Measurements from ENCODE around the gene CDKL2. TPM values are rescaled to one million over a fixed set of nuclear protein-coding genes. Genes with fewer than 3 reads are reported as not detected.

CDKL2 gene
- total RNA-seq, 2 donors from 2014 or later, result 0.14 to 0.36 TPM

DNA sequence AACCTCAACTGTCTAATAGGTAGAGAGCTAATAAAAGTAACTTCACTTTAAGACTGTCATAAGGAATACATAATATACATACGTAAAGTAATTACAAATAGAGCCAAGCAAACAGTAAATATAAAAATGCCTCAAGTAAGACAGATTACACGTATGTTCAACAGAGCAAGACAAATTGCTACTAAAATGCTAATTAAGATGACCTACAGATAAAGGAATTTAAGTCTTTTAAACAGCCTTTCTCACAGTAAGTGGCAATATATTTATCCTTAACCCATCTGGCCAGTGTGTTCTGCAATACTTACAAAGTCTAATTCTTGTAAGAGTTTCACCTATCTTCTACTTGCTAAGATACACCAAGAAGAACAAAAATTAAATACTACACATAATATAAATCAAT lies 30.2 kb upstream of the CDKL2 start:
- H3K9me3 Mint-ChIP-seq, result no peaks in the 10 kb centered on the region
- H3K27ac Mint-ChIP-seq, result no peak overlapping the region
- H3K36me3 Mint-ChIP-seq, result peaks cover 15% of the 10 kb centered on the region
- DNase-seq (ENCODE audit: low spot score) (no peak), ATAC-seq (no peak)
- H3K4me3 Mint-ChIP-seq, result no peak overlapping the region
- no peaks in the 10 kb centered on the region for H3K27me3 Mint-ChIP-seq
- H3K4me1 Mint-ChIP-seq (ENCODE audit: low read depth in 2 of 2), result peaks cover 22 to 24% of the 10 kb centered on the region in 2 donors

DNA sequence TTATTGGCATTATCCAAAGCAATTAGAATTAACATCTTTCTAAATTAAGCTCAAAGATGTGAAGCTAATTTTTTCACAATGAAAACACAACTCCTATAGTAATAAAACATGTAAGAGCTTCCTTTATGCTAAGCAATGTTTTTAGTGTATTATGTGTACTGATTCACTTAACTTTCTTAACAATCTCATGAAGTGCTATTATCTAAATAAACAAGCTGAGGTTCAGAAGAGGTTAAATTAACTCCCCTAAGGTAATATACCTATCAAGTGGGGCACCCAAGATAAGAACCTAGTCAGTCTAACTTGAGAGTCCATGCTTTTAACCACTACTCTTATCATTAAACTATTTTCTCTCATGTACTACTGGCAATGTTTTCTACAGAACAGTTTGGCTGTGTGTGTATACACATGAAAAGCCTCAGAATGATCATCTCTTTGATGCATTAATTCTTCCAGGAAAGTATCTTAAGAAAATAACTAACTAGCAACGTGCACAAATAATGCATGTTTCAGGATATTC lies 29.2 kb upstream of the CDKL2 start:
- Mint-ChIP-seq H3K4me1 (ENCODE audit: low read depth in 2 of 2) (peaks cover 22 to 27% of the 10 kb centered on the region in 2 donors), H3K36me3 (peaks cover 21% of the 10 kb centered on the region), H3K27ac (no peak overlapping the region), H3K27me3 (no peaks in the 10 kb centered on the region), H3K4me3 (no peak overlapping the region), H3K9me3 (no peaks in the 10 kb centered on the region)
- no peak for ATAC-seq
- DNase-seq (ENCODE audit: low spot score), result no peak

DNA sequence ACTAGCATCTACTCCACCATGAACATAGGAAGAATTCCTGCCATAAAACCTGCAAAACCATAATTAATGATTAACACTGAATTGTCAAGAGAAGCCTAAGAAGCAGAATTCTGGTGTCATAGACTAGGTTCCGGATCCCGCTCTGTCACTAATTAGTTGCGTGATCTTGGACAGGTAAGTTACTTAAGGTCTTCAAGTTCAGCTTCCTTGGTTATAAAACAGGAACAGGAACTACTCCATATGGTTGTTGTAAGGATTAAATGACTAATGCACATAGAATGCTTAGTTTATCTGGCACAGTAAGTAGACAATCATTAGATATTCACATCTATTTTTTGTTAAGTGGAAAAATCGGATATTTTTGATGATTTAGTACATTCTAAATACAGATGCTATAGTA lies 28.5 kb upstream of the CDKL2 start:
- Mint-ChIP-seq H3K36me3 (peaks cover 26% of the 10 kb centered on the region), H3K27me3 (no peaks in the 10 kb centered on the region), H3K9me3 (no peaks in the 10 kb centered on the region), H3K4me1 (ENCODE audit: low read depth in 2 of 2) (peaks cover 22 to 34% of the 10 kb centered on the region in 2 donors), H3K27ac (no peak overlapping the region), H3K4me3 (no peak overlapping the region)
- DNase-seq (ENCODE audit: low spot score) (no peak), ATAC-seq (no peak)

DNA sequence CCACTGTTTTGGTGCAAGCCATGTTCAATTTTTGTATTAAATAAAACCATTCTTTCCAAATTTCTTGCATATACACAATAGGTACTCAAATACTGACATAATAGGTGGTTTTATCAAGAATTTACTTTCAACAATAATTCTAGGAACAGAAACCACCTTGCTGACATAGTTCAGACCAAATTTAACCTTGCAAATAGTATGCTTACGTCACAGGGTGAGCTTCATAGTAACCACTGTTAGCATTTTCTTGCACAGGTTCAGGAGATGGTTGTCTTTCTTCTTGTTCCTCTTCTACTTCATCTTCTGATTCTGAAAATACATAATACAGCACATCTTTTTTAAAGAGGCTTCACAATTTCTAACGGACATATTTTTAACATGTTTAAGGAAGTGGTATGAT lies 25.2 kb upstream of the CDKL2 start:
- ATAC-seq (peak in 1 of 2 donors; percentile 54), DNase-seq (ENCODE audit: low spot score) (no peak)
- H3K4me3 Mint-ChIP-seq, result no peak overlapping the region
- H3K27ac Mint-ChIP-seq, result peak overlapping the region; percentile 67 to 80
- H3K9me3 Mint-ChIP-seq, result no peaks in the 10 kb centered on the region
- H3K27me3 Mint-ChIP-seq, result no peaks in the 10 kb centered on the region
- peaks cover 21% of the 10 kb centered on the region for H3K36me3 Mint-ChIP-seq
- peaks cover 20 to 28% of the 10 kb centered on the region in 2 donors for H3K4me1 Mint-ChIP-seq (ENCODE audit: low read depth in 2 of 2)

DNA sequence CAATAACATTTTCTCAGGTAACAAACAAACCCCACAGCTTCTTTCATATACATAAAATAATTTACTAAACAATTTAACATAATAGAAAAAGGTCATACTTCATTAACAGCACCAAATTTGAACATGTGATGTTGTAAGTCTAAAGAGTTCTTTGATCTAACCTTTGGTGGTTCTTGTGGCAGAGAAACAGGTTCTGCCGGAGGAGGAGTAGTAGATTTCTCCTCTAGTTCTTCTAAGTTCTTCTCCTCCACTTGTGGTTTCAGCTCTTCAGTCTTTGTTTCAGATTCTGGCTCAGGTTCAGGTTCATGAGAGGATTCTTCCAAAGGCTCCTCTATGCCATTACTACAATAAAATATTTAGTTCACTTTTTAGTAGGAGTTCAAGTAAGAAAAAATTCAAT lies 24.6 kb upstream of the CDKL2 start:
- ATAC-seq, result no peak
- H3K9me3 Mint-ChIP-seq, result no peaks in the 10 kb centered on the region
- peaks cover 21% of the 10 kb centered on the region for H3K36me3 Mint-ChIP-seq

DNA sequence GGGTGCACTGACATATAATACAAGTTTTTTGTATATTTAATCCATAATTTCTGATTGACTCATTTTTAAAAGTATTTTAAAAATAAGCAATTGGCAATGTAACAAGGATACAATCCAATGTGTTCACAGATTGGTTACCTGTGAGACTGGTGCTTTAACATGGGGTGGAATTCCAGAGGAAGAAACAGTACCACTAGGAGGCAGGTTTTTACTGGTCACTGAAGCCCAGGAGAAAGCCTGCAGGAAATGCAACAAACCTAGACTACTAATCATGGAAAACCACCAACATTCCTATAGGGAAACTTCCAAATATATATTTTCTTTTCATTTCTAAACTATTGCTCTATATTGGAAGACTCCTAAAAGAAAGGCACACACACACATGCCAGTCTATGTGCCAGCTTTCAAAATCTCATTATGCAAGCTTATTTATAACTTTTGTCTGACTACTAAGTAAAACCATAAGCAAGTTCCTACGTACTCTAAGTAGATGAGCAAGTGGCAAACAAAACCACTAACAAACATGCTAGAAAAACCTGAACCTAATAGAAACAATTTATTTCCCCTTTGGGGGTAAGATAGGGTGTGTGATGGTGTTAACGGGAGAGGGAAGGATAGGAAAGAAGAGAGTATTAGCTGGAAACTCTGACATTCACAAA lies 23.6 kb upstream of the CDKL2 start:
- Mint-ChIP-seq H3K9me3 (no peaks in the 10 kb centered on the region), H3K27ac (peak overlapping the region; percentile 67 to 80), H3K4me3 (peak overlapping the region; percentile 25), H3K36me3 (peaks cover 21% of the 10 kb centered on the region), H3K4me1 (ENCODE audit: low read depth in 2 of 2) (peaks cover 18 to 28% of the 10 kb centered on the region in 2 donors), H3K27me3 (no peaks in the 10 kb centered on the region)
- no peak for DNase-seq (ENCODE audit: low spot score)
- ATAC-seq, result no peak

More for the DNA sequence above, 24.6 kb upstream of the CDKL2 start:
- H3K27me3 Mint-ChIP-seq, result no peaks in the 10 kb centered on the region
- H3K4me1 Mint-ChIP-seq (ENCODE audit: low read depth in 2 of 2), result peaks cover 18 to 28% of the 10 kb centered on the region in 2 donors
- H3K27ac Mint-ChIP-seq, result peak overlapping the region; percentile 67 to 80
- DNase-seq (ENCODE audit: low spot score), result no peak
- peak overlapping the region; percentile 14 for H3K4me3 Mint-ChIP-seq

DNA sequence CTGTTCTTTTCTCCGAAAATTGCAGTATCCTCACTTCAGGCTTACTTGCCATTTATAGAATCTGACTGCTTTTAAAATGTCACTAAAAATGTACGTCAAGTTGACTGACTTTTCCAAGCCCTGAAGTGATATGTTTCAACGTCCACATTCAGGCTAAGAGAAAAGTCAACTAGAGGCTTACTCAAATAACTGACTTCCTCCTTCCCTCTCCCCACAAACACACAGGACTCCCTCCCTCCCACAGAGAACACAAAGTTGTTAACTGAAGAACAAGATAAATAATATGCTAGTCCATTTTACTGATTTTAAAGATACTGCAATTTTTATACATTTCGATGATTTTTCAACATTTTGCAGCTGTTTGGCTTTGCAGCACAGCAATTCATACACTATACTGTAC lies 13.8 kb upstream of the CDKL2 start:
- Mint-ChIP-seq H3K27ac (peak overlapping the region; percentile 11 to 67), H3K27me3 (no peaks in the 10 kb centered on the region), H3K4me3 (no peak overlapping the region), H3K4me1 (ENCODE audit: low read depth in 2 of 2) (peaks cover 4 to 8% of the 10 kb centered on the region in 2 donors), H3K9me3 (no peaks in the 10 kb centered on the region), H3K36me3 (peaks cover 38% of the 10 kb centered on the region)
- ATAC-seq, result no peak
- no peak for DNase-seq (ENCODE audit: low spot score)

DNA sequence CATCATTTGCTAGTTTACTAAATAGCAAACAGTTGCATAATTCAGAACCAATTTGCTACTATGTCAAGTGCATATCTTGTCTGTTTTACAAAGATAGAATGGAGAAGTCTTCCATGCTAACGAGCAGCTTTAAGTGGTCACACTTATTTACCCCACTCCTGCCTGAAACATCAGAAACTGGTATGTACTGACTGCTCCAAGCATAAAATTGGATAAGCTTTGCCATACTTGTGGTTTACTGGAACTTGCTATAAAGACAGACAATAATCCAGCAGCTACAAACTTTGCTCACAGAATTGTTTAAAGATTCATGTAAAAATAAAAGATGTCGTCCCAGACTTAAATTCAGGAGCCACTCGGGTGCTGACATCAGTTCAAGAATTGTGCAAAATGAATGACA lies 13.3 kb upstream of the CDKL2 start:
- DNase-seq (ENCODE audit: low spot score) (no peak), ATAC-seq (no peak)
- H3K9me3 Mint-ChIP-seq, result no peaks in the 10 kb centered on the region
- H3K27me3 Mint-ChIP-seq, result no peaks in the 10 kb centered on the region
- peak overlapping the region in 1 of 2 donors; percentile 11 for H3K27ac Mint-ChIP-seq
- no peak overlapping the region for H3K4me3 Mint-ChIP-seq
- H3K4me1 Mint-ChIP-seq (ENCODE audit: low read depth in 2 of 2), result peaks cover 4 to 11% of the 10 kb centered on the region in 2 donors
- peaks cover 38% of the 10 kb centered on the region for H3K36me3 Mint-ChIP-seq

DNA sequence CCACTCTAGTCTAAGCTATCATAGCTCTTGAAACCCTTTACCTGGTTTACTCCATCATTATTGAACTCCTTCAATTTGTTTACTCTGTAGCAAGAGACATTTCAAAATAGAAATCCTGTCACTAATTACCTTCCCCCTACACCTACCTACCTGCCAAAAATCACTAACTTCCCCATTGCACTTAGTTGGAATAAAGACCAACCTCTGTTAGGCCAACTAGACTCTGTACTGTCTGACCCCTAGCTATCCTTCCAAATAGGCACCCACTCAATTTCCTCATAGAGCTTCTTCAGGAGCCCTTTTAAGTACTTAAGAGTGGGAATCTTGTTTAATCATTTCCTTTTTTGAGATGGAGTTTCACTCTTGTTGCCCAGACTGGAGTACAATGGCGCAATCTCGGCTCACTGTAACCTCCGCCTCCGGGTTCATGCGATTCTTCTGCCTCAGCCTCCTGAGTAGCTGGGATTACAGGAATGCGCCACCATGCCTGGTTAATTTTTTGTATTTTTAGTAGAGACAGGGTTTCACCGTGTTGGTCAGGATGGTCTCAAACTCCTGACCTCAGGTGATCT lies 8.9 kb upstream of the CDKL2 start:
- H3K27me3 Mint-ChIP-seq, result no peaks in the 10 kb centered on the region
- no peak overlapping the region for H3K4me3 Mint-ChIP-seq
- no peaks in the 10 kb centered on the region for H3K9me3 Mint-ChIP-seq
- H3K27ac Mint-ChIP-seq, result no peak overlapping the region
- ATAC-seq (no peak), DNase-seq (ENCODE audit: low spot score) (no peak)
- peaks cover 1 to 7% of the 10 kb centered on the region in 2 donors for H3K4me1 Mint-ChIP-seq (ENCODE audit: low read depth in 2 of 2)
- peaks cover 9% of the 10 kb centered on the region for H3K36me3 Mint-ChIP-seq

DNA sequence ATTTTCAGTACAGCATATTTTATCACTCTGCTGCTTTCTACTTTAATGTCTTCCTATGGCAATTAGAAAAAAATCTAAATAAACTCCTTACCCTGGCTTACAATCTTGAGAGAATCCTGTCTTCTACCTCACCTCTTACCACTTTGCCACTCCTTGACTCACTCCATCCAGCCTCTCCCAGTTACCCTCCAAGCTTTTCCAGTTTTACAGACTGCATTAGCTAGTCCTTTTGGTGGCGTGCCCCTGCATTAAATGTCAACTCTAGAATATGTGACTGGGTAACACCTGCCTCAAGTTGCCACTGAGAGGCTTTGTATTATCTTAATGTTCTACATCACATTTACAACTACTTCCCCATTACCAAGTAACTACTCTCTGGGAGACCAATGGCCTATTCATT lies 7.5 kb upstream of the CDKL2 start:
- Mint-ChIP-seq H3K9me3 (no peaks in the 10 kb centered on the region), H3K27me3 (no peaks in the 10 kb centered on the region), H3K4me1 (ENCODE audit: low read depth in 2 of 2) (peaks cover 0 to 4% of the 10 kb centered on the region in 2 donors), H3K36me3 (peaks cover 7% of the 10 kb centered on the region), H3K4me3 (no peak overlapping the region), H3K27ac (no peak overlapping the region)
- DNase-seq (ENCODE audit: low spot score) (no peak), ATAC-seq (no peak)

DNA sequence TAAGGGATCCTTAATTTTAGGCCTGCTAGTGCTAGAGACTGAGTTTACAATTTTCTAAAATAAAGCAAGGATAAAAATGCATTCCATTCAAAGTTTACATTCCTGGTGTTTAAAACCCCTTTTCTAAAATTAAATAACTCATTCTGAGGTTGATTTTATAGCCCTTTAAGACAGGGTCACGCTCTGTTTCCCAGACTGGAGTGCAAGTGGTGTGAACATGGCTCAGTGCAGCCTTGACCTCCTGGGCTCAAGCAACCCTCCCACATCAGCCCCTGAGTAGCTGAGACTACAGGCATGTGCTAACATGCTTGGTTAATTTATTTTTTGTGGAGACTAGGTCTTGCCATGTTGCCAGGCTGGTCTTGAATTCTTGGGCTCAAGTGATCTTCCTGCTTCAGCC lies 6.8 kb upstream of the CDKL2 start:
- H3K4me1 Mint-ChIP-seq (ENCODE audit: low read depth in 2 of 2), result peaks cover 0 to 4% of the 10 kb centered on the region in 2 donors
- no peak overlapping the region for H3K4me3 Mint-ChIP-seq
- no peak for DNase-seq (ENCODE audit: low spot score)
- no peak overlapping the region for H3K27ac Mint-ChIP-seq
- no peaks in the 10 kb centered on the region for H3K9me3 Mint-ChIP-seq
- H3K36me3 Mint-ChIP-seq, result peaks cover 5% of the 10 kb centered on the region
- no peak for ATAC-seq
- no peaks in the 10 kb centered on the region for H3K27me3 Mint-ChIP-seq

DNA sequence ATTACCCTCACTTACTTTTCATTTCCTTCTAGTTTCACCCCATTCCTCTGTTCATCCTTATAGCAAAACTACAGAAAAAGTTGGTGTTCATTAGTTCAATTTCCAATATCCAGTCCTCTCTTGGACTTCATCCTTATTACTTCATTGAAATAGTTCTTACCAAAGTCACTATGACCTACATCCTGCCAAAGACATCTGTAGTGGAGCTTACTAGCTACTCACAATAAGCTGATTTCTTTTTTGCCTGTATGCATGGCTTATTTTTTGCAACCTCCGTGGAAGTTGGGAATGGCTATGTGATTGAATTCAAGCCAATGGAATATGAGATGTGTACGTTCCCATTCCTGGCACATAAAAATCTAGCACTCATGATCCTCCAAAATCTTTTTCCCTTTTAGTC lies 4.6 kb upstream of the CDKL2 start:
- ATAC-seq (no peak), DNase-seq (ENCODE audit: low spot score) (no peak)
- no peak overlapping the region for H3K27ac Mint-ChIP-seq
- H3K4me1 Mint-ChIP-seq (ENCODE audit: low read depth in 2 of 2), result peaks cover 7 to 13% of the 10 kb centered on the region in 2 donors
- H3K4me3 Mint-ChIP-seq, result no peak overlapping the region
- H3K36me3 Mint-ChIP-seq, result no peaks in the 10 kb centered on the region
- no peaks in the 10 kb centered on the region for H3K9me3 Mint-ChIP-seq
- no peaks in the 10 kb centered on the region for H3K27me3 Mint-ChIP-seq

DNA sequence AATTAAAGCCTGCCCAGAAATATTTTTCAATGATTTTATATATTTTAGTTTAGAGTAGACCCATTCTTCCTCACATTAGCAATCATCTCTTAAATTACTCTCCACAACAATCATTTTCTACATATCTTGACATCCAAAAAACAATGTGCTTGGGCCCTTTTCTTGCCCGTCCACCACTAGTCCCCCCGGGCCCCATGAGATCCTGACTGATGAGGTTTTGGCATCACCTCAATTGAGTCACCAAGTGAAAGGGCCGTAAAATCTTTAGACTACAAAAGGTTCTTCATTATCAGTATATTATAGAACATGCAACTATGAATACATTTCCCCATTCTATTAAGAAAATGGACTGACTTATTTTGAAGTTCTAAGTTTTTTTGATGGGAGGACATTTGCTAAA lies 4.0 kb upstream of the CDKL2 start:
- Mint-ChIP-seq H3K9me3 (no peaks in the 10 kb centered on the region), H3K4me1 (ENCODE audit: low read depth in 2 of 2) (peaks cover 7 to 13% of the 10 kb centered on the region in 2 donors), H3K36me3 (no peaks in the 10 kb centered on the region), H3K27me3 (no peaks in the 10 kb centered on the region), H3K27ac (no peak overlapping the region), H3K4me3 (no peak overlapping the region)
- ATAC-seq (no peak), DNase-seq (ENCODE audit: low spot score) (no peak)

DNA sequence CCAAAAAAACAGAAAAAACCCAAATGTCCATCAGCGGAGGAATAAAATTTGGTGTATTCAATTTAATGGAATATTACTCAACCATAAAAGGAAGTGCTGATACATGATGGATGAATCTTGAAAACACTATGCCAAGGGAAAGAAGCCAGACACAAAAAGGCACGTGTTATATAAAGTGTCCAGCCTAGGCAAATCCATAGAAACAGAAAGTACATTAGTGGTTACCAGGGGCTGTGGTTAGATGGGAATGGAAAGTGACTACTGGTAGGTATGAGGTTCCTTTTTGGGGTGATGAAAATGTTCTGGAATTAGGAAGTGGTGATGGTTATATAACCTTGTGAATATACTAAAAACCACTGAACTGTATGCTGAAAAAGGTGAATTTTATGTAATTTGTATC lies 3.5 kb upstream of the CDKL2 start:
- H3K36me3 Mint-ChIP-seq, result no peaks in the 10 kb centered on the region
- ATAC-seq (no peak), DNase-seq (ENCODE audit: low spot score) (no peak)
- no peaks in the 10 kb centered on the region for H3K27me3 Mint-ChIP-seq
- no peak overlapping the region for H3K27ac Mint-ChIP-seq
- H3K4me1 Mint-ChIP-seq (ENCODE audit: low read depth in 2 of 2), result peaks cover 7 to 10% of the 10 kb centered on the region in 2 donors
- H3K4me3 Mint-ChIP-seq, result no peak overlapping the region
- H3K9me3 Mint-ChIP-seq, result no peaks in the 10 kb centered on the region
